ENCODE data around the gene NMNAT2.
A peak's percentile ranks its signal among the peaks of the same experiment; 100 is the strongest.

GRCh38 chr1:183239793-183240525 is 178.2 kb downstream of the NMNAT2 start:
- TF ChIP-seq PRDM15 (CRISPR knock-in tag; IDR thresholded peaks at IDR 0.05) (peak; percentile 50), CTCF (IDR thresholded peaks at IDR 0.05) (no peak), HMGXB4 (CRISPR knock-in tag; IDR thresholded peaks at IDR 0.05) (no peak)
